H9 (cell line): Measurements from ENCODE around the gene KRTAP19-8. TPM values are rescaled to one million over a fixed set of nuclear protein-coding genes. Genes with fewer than 3 reads are reported as not detected.

Experiments
- DNase-seq: peaks from one replicate; pipeline ENCODE4 v3.0.0-alpha.2; 2017
- H2AFZ ChIP-seq: one replicate; pipeline ENCODE4 v1.6.1; 2013; ENCODE audit warnings: mild to moderate bottlenecking, low read length, control low read depth, moderate library complexity
- H2AK5ac ChIP-seq: 2 replicates; pipeline ENCODE4 v1.6.1; 2013; ENCODE audit warnings: low read length, control low read depth, mixed read lengths; ENCODE audit not compliant: insufficient read length
- H2BK120ac ChIP-seq: one replicate; pipeline ENCODE4 v1.6.1; 2013; ENCODE audit warnings: low read depth, mild to moderate bottlenecking, low read length, control low read depth, inconsistent platforms; ENCODE audit not compliant: poor library complexity, severe bottlenecking
- H2BK12ac ChIP-seq: 2 replicates; pipeline ENCODE4 v1.6.1; 2013; ENCODE audit warnings: low read length, control low read depth, mixed read lengths, low read depth; ENCODE audit not compliant: insufficient read length
- H2BK15ac ChIP-seq: 2 replicates; pipeline ENCODE4 v1.6.1; 2013; ENCODE audit warnings: low read depth, low read length, control low read depth
- H2BK20ac ChIP-seq: one replicate; pipeline ENCODE4 v1.6.1; 2013; ENCODE audit warnings: low read depth, mild to moderate bottlenecking, low read length, control low read depth, inconsistent platforms; ENCODE audit not compliant: poor library complexity, severe bottlenecking
- H2BK5ac ChIP-seq: 2 replicates; pipeline ENCODE4 v1.6.1; 2013; ENCODE audit warnings: low read length, control low read depth, mixed read lengths; ENCODE audit not compliant: insufficient read length
- H3K14ac ChIP-seq: 2 replicates; pipeline ENCODE4 v1.6.1; 2013; ENCODE audit warnings: low read length, control low read depth; ENCODE audit not compliant: insufficient read depth
- H3K18ac ChIP-seq: 2 replicates; pipeline ENCODE4 v1.6.1; 2013; ENCODE audit warnings: low read depth, mild to moderate bottlenecking, mixed read lengths, low read length, control low read depth; ENCODE audit not compliant: insufficient read length
- H3K23ac ChIP-seq: 2 replicates; pipeline ENCODE4 v1.6.1; 2013; ENCODE audit warnings: low read length, control low read depth, mixed read lengths, low read depth; ENCODE audit not compliant: insufficient read length
- H3K23me2 ChIP-seq: 2 replicates; pipeline ENCODE4 v1.6.1; 2013; ENCODE audit warnings: low read depth, mild to moderate bottlenecking, mixed read lengths, low read length, control low read depth; ENCODE audit not compliant: insufficient read length, poor library complexity, severe bottlenecking
- H3K27ac ChIP-seq: 2 replicates; pipeline ENCODE4 v1.5.1; 2013; ENCODE audit warnings: low read length, control low read depth, mixed read lengths, low read depth; ENCODE audit not compliant: insufficient read length
- H3K27me3 ChIP-seq: 2 replicates; pipeline ENCODE4 v1.6.1; 2013; ENCODE audit warnings: low read length, control low read depth, inconsistent platforms; ENCODE audit not compliant: insufficient read depth
- H3K4ac ChIP-seq: 2 replicates; pipeline ENCODE4 v1.6.1; 2013; ENCODE audit warnings: low read depth, mild to moderate bottlenecking, control low read depth, inconsistent platforms, low read length, moderate library complexity
- H3K4me1 ChIP-seq: 2 replicates; pipeline ENCODE4 v1.6.1; 2013; ENCODE audit warnings: low read length, control low read depth, inconsistent platforms; ENCODE audit not compliant: insufficient read depth
- H3K4me2 ChIP-seq: 2 replicates; pipeline ENCODE4 v1.6.1; 2013; ENCODE audit warnings: low read length, control low read depth, mixed read lengths; ENCODE audit not compliant: insufficient read length, insufficient read depth
- H3K56ac ChIP-seq: 2 replicates; pipeline ENCODE4 v1.6.1; 2013; ENCODE audit warnings: low read depth, mild to moderate bottlenecking, mixed read lengths, low read length, control low read depth; ENCODE audit not compliant: insufficient read length
- H3K79me1 ChIP-seq: 2 replicates; pipeline ENCODE4 v1.6.1; 2013; ENCODE audit warnings: low read depth, mild to moderate bottlenecking, moderate library complexity, low read length, control low read depth, inconsistent platforms; ENCODE audit not compliant: insufficient read depth, poor library complexity, severe bottlenecking
- H3K79me2 ChIP-seq: 2 replicates; pipeline ENCODE4 v1.6.1; 2013; ENCODE audit warnings: low read length, control low read depth, inconsistent platforms; ENCODE audit not compliant: insufficient read depth
- H3K9ac ChIP-seq: 2 replicates; pipeline ENCODE4 v1.6.1; 2013; ENCODE audit warnings: low read length, control low read depth, mixed read lengths; ENCODE audit not compliant: insufficient read length; ENCODE audit errors: extremely low read depth
- H3K9me3 ChIP-seq: one replicate; pipeline ENCODE4 v1.6.1; 2013; ENCODE audit warnings: low read depth, low read length, inconsistent platforms; ENCODE audit not compliant: control insufficient read depth
- H3T11ph ChIP-seq: one replicate; pipeline ENCODE4 v1.6.1; 2013; ENCODE audit warnings: mild to moderate bottlenecking, low read length, control low read depth, inconsistent platforms
- H4K20me1 ChIP-seq: one replicate; pipeline ENCODE4 v1.6.1; 2013; ENCODE audit not compliant: control insufficient read depth, insufficient read length, insufficient read depth
- H4K5ac ChIP-seq: 2 replicates; pipeline ENCODE4 v1.6.1; 2013; ENCODE audit warnings: low read depth, mild to moderate bottlenecking, mixed read lengths, low read length, control low read depth; ENCODE audit not compliant: insufficient read length
- H4K8ac ChIP-seq: replicated peaks from 2 replicates; pipeline ENCODE4 v1.6.1; 2013; ENCODE audit warnings: low read length, control low read depth, mixed read lengths, low read depth; ENCODE audit not compliant: insufficient read length
- H4K91ac ChIP-seq: 2 replicates; pipeline ENCODE4 v1.6.1; 2013; ENCODE audit warnings: low read depth, mild to moderate bottlenecking, moderate library complexity, mixed read lengths, low read length, control low read depth; ENCODE audit not compliant: insufficient read length
- H3K27ac Mint-ChIP-seq, 3 experiments: 2 replicates in 2 of 3; 3 replicates in 1 of 3; pipeline ENCODE4 v1.8.0; 2020 to 2021; ENCODE audit warnings: mixed read lengths in 3 of 3, mild to moderate bottlenecking in 1 of 3, moderate library complexity in 1 of 3
- H3K27me3 Mint-ChIP-seq: 2 replicates; pipeline ENCODE4 v1.8.0; 2021; ENCODE audit warnings: low read depth, mild to moderate bottlenecking, moderate library complexity, mixed read lengths
- H3K36me3 Mint-ChIP-seq, 3 experiments: 2 replicates in 2 of 3; 3 replicates in 1 of 3; pipeline ENCODE4 v1.8.0; 2020 to 2021; ENCODE audit warnings: low read depth in 3 of 3, mixed read lengths in 3 of 3; ENCODE audit not compliant: insufficient read depth in 1 of 3
- H3K4me1 Mint-ChIP-seq, 2 experiments: 2 replicates each; pipeline ENCODE4 v1.8.0; 2020; ENCODE audit warnings: mixed read lengths in 2 of 2
- H3K4me3 Mint-ChIP-seq, 2 experiments: 2 replicates in 1 of 2; 3 replicates in 1 of 2; pipeline ENCODE4 v1.8.0; 2020 to 2021; ENCODE audit warnings: mild to moderate bottlenecking in 2 of 2, mixed read lengths in 2 of 2, moderate library complexity in 1 of 2
- H3K9me3 Mint-ChIP-seq, 2 experiments: 2 replicates in 1 of 2; 3 replicates in 1 of 2; pipeline ENCODE4 v1.8.0; 2020; ENCODE audit warnings: mild to moderate bottlenecking in 2 of 2, mixed read lengths in 2 of 2, moderate library complexity in 1 of 2
- WGBS: extraction: QIAGEN DNeasy Blood & Tissue Kit; methylation state at CpG from one replicate; pipeline ENCODE4 v1.1.7; 2013; ENCODE audit warnings: missing lambda C conversion rate, low lambda C conversion rate, mixed read lengths; ENCODE audit not compliant: insufficient read length; ENCODE audit errors: extremely low coverage; 5-methylcytosine and 5-hydroxymethylcytosine counted together
- total RNA-seq: library from RNA; stranded (reverse); gene quantifications from 2 replicates; pipeline ENCODE4 v1.2.1, GENCODE V29; 2021
- TF ChIP-seq, protein P1 (sequence below): fragments of 200-600 bp; sonication (generic); conservative IDR thresholded peaks from 3 replicates; pipeline ENCODE4 v1.8.0; 2021; ENCODE audit warnings: antibody characterized with exemption, mild to moderate bottlenecking

KRTAP19-8 gene
- total RNA-seq, 1 experiment from 2014 or later = not detected

DNA sequence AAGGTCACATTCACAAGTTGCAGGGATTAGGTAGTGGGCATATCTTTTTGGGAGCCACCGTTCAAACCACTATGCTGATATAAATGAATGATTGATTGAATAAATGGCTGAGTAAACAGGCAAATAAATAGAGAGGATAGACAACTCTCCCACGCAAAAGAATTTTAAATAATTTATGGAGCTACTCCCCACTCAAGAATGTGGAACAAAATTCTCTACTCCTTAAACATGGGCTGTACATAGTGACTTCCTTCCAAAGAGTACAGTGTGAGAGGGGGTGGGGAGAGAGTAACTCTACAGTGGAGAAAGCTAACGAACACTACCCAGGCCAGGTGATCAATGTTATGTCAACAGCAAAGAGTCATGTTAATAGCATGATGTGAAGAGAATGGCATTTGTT lies 40.7 kb downstream of the KRTAP19-8 start:
- WGBS = no CpG with 5 or more reads among the region's 3 CpGs
- no peaks in the 10 kb centered on the region for H3K79me1 ChIP-seq
- H2BK20ac ChIP-seq = no peak overlapping the region
- Mint-ChIP-seq H3K4me1 (peaks cover 0 to 4% of the 10 kb centered on the region in 2 experiments; a peak in 1 of 4 replicates), H3K4me3 (no peak overlapping the region), H3K9me3 (no peaks in the 10 kb centered on the region), H3K27ac (no peak overlapping the region; a peak in 2 of 7 replicates), H3K36me3 (no peaks in the 10 kb centered on the region), H3K27me3 (no peaks in the 10 kb centered on the region)
- no peak for DNase-seq
- no peak overlapping the region for H3K4me2 ChIP-seq
- no peaks in the 10 kb centered on the region for H3K79me2 ChIP-seq
- no peak overlapping the region for H4K91ac ChIP-seq
- no peak overlapping the region for H2AFZ ChIP-seq
- H3T11ph ChIP-seq = no peak overlapping the region
- H3K27me3 ChIP-seq = no peaks in the 10 kb centered on the region
- H3K9ac ChIP-seq = no peak overlapping the region
- no peaks in the 10 kb centered on the region for H3K23me2 ChIP-seq
- H2BK12ac ChIP-seq = no peak overlapping the region
- no peak overlapping the region for H3K14ac ChIP-seq
- no peak overlapping the region for H2BK120ac ChIP-seq
- no peak overlapping the region for H4K5ac ChIP-seq
- no peak overlapping the region for H3K56ac ChIP-seq
- H4K20me1 ChIP-seq = no peaks in the 10 kb centered on the region
- no peak overlapping the region for H3K27ac ChIP-seq
- H3K4ac ChIP-seq = no peak overlapping the region
- H2BK15ac ChIP-seq = no peak overlapping the region
- H3K23ac ChIP-seq = no peak overlapping the region
- no peak overlapping the region for H2AK5ac ChIP-seq
- H4K8ac ChIP-seq = no peak overlapping the region
- H3K18ac ChIP-seq = no peak overlapping the region
- H2BK5ac ChIP-seq = no peak overlapping the region
- TF ChIP-seq, protein P1, sequence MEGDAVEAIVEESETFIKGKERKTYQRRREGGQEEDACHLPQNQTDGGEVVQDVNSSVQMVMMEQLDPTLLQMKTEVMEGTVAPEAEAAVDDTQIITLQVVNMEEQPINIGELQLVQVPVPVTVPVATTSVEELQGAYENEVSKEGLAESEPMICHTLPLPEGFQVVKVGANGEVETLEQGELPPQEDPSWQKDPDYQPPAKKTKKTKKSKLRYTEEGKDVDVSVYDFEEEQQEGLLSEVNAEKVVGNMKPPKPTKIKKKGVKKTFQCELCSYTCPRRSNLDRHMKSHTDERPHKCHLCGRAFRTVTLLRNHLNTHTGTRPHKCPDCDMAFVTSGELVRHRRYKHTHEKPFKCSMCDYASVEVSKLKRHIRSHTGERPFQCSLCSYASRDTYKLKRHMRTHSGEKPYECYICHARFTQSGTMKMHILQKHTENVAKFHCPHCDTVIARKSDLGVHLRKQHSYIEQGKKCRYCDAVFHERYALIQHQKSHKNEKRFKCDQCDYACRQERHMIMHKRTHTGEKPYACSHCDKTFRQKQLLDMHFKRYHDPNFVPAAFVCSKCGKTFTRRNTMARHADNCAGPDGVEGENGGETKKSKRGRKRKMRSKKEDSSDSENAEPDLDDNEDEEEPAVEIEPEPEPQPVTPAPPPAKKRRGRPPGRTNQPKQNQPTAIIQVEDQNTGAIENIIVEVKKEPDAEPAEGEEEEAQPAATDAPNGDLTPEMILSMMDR = no peak
- no peaks in the 10 kb centered on the region for H3K9me3 ChIP-seq
- H3K4me1 ChIP-seq = no peaks in the 10 kb centered on the region
